Occipital lobe (tissue), 2 donors: ENCODE measurements around the gene CACNA1G. TPM values are rescaled to one million over a fixed set of nuclear protein-coding genes. Genes with fewer than 3 reads are reported as not detected.

Source experiments
- DNase-seq: peaks from one replicate; lab custom pipeline; 2025; lab: John Stamatoyannopoulos, UW
- total RNA-seq: library from RNA; depleted of rRNA; stranded (reverse); fragments of >200 nt; gene quantifications from one replicate; pipeline ENCODE4 v1.2.3, GENCODE V29; 2014

Gene CACNA1G
- total RNA-seq, 1 donor from 2014 or later, result 20.1 TPM

DNA sequence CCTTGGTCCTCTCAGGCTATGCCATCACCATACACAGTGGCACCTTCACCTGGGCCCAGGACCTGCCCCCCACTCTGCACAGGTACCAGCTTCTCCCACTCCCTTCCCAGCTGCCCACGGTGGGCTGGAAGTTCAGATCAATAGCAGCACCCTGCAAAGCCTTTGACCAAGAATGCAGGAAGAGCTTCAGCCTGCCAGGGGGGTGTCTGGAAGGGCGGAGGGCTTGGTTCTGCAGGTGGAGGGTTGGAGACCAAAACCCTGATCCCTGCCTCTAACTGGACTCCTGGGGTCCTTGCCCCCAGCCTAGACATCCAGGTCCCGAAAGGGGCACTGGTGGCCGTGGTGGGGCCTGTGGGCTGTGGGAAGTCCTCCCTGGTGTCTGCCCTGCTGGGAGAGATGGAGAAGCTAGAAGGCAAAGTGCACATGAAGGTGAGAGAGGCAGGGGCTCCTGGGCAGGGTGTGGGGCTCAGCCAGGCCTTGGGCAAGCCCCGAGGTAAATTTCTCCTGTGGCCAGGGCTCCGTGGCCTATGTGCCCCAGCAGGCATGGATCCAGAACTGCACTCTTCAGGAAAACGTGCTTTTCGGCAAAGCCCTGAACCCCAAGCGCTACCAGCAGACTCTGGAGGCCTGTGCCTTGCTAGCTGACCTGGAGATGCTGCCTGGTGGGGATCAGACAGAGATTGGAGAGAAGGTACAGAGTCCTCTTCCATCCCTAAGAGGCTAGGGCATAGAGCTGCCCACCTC is 108.5 kb downstream of the CACNA1G start:
- no peak for DNase-seq

DNA sequence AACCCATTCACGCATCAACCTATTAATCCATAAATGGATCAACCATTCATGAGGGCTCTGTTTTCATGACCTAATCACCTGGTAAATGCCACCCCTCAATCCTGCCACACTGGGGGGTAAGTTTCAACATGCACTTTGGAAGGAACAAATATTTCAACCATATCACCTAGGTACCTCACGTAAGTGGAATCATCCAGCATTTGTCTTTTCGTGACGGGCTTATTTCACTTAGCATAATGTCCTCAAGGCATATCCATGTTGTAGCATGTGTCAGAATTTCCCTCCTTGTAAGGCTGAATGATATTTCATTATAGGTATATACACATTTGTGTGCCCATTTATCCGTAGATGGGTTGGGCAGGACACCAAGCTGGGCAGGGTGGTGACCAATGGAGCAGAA is 111.6 kb downstream of the CACNA1G start:
- no peak for DNase-seq

DNA sequence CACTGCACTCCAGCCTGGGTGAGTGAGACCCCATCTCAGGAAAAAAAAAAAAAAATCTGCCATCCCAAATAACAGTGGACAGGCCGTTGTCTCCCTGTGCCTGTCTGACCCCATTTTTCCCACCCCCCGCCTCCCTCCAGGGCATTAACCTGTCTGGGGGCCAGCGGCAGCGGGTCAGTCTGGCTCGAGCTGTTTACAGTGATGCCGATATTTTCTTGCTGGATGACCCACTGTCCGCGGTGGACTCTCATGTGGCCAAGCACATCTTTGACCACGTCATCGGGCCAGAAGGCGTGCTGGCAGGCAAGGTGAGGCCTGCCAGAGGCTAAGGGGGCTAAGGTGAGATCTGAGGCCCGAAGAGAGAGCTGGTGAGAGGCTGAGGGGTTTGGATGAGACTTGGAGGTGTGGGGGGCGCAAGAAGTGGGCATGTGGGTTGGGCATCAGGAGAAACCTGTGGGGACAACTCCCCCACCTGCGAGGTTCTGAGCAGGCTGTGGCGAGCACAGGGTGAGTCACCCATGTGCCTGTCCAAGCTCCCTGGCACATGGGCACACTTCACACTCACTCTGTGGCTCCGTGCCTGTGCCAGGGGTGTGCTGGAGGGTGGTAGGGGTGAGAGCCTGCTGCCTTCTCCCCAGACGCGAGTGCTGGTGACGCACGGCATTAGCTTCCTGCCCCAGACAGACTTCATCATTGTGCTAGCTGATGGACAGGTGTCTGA is 112.5 kb downstream of the CACNA1G start:
- DNase-seq, result no peak

DNA sequence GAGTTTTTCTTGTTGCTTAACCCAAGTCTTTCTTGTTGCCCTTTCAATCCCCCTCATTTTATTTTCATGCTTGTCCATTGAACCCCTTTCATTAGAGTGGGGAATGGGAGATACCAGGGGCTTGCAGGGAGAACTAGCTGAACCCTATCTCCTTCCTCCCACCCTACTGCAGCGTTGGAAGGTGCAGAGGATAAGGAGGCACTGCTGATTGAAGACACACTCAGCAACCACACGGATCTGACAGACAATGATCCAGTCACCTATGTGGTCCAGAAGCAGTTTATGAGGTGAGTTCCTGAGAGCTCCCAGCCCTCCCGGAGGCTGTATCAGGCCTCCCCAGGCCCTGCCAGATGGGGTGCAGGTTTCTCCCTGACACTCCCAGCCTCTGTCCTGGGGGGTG is 114.7 kb downstream of the CACNA1G start:
- DNase-seq, result no peak

DNA sequence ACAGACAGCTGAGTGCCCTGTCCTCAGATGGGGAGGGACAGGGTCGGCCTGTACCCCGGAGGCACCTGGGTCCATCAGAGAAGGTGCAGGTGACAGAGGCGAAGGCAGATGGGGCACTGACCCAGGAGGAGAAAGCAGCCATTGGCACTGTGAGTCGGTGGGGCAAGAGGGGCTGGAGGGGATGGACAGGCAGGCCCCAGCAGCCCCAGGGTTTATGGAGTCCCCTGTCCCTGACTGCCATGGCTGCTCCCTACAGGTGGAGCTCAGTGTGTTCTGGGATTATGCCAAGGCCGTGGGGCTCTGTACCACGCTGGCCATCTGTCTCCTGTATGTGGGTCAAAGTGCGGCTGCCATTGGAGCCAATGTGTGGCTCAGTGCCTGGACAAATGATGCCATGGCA is 115.1 kb downstream of the CACNA1G start:
- no peak for DNase-seq

DNA sequence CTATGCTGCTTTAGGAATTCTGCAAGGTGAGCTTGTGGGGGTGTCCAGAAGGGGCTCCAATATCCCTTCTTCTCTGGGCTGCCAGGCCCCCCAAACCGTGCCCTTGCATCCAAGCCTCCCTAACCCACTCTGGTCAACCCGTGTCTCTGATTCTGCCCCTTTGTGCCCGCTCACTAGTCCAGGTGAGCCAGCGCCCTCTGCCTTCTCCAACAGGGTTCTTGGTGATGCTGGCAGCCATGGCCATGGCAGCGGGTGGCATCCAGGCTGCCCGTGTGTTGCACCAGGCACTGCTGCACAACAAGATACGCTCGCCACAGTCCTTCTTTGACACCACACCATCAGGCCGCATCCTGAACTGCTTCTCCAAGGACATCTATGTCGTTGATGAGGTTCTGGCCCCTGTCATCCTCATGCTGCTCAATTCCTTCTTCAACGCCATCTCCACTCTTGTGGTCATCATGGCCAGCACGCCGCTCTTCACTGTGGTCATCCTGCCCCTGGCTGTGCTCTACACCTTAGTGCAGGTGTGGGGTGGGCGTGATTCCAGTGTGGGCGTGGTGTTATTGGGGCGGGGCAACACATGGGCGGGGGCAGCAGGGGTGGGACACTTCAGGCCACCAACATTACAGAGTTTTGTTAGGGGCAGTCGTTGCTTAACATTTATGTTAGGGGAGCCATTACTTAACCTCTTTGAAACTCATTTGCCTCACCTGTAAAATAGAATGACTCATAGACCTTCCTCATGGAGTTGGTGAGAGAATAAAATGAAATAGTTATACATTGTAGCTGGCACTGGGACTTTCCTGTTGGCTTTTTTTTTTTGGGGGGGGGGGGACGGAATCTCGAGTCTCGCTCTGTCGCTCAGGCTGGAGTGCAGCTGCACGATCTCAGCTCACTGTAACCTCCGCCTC is 115.8 kb downstream of the CACNA1G start:
- DNase-seq, result no peak

Other genes with a start within 250 kb of the CACNA1G start
- gene XYLT2, start 214.6 kb upstream of the CACNA1G start, total RNA-seq, result 7.5 TPM
- gene MRPL27, start 187.5 kb upstream of the CACNA1G start, total RNA-seq, result 30.3 TPM
- gene EME1, start 187.5 kb upstream of the CACNA1G start, total RNA-seq, result 1.4 TPM
- gene LRRC59, start 163.2 kb upstream of the CACNA1G start, total RNA-seq, result 45.7 TPM
- 1.9 TPM for gene ACSF2, start 134.5 kb upstream of the CACNA1G start, total RNA-seq
- not detected for gene CHAD, start 91.8 kb upstream of the CACNA1G start, total RNA-seq
- 24.2 TPM for gene RSAD1, start 81.9 kb upstream of the CACNA1G start, total RNA-seq
- 2.0 TPM for gene MYCBPAP, start 52.3 kb upstream of the CACNA1G start, total RNA-seq
- 0.31 TPM for gene EPN3, start 28.0 kb upstream of the CACNA1G start, total RNA-seq
- gene SPATA20, start 13.5 kb upstream of the CACNA1G start, total RNA-seq, result 16.2 TPM
- gene ABCC3, start 74.2 kb downstream of the CACNA1G start, total RNA-seq, result 0.16 TPM
- gene ANKRD40, start 147.2 kb downstream of the CACNA1G start, total RNA-seq, result 31.4 TPM
- gene LUC7L3, start 158.9 kb downstream of the CACNA1G start, total RNA-seq, result 141 TPM
- gene ANKRD40CL, start 206.8 kb downstream of the CACNA1G start, total RNA-seq, result not detected